WI38 (cell line): Measurements from ENCODE around the gene TNFAIP8L1.

Experiments used
- H3K4me3 ChIP-seq: 2 replicates; pipeline ENCODE4 v1.5.1; 2011; ENCODE audit warnings: low read depth, mild to moderate bottlenecking, control low read depth, low read length
- CTCF ChIP-seq: IDR thresholded peaks from 2 replicates; pipeline ENCODE4 v1.5.1; 2012; ENCODE audit warnings: low read depth, mild to moderate bottlenecking, control low read depth, low read length

The TNFAIP8L1 gene

GRCh38 chr19:4682417-4683200 lies 43.3 kb downstream of the TNFAIP8L1 start:
- no peak overlapping the region for H3K4me3 ChIP-seq
- TF ChIP-seq CTCF, result no peak

GRCh38 chr19:4684312-4685095 lies 45.2 kb downstream of the TNFAIP8L1 start:
- no peak overlapping the region for H3K4me3 ChIP-seq
- TF ChIP-seq CTCF, result no peak

- H3K4me3 ChIP-seq, result no peak overlapping the region
- no peak for TF ChIP-seq CTCF
Observed at GRCh38 chr19:4686700-4687099, 47.4 kb downstream of the TNFAIP8L1 start.

- no peak overlapping the region for H3K4me3 ChIP-seq
- TF ChIP-seq CTCF, result no peak
Observed at GRCh38 chr19:4687396-4687795, 48.1 kb downstream of the TNFAIP8L1 start.

- no peak for TF ChIP-seq CTCF
- no peak overlapping the region for H3K4me3 ChIP-seq
Observed at GRCh38 chr19:4688587-4688986, 49.3 kb downstream of the TNFAIP8L1 start.

GRCh38 chr19:4689403-4689802 lies 50.1 kb downstream of the TNFAIP8L1 start:
- no peak for TF ChIP-seq CTCF
- no peak overlapping the region for H3K4me3 ChIP-seq

- no peak overlapping the region for H3K4me3 ChIP-seq
- no peak for TF ChIP-seq CTCF
Observed at GRCh38 chr19:4690361-4690760, 51.0 kb downstream of the TNFAIP8L1 start.
